Measurements from ENCODE around the gene C14orf119.
"Not testable (repeated sequence)": the region's sequence is repeated elsewhere in the genome, so short reads cannot be mapped to it uniquely, and the experiment has no call there.

The C14orf119 gene

DNA sequence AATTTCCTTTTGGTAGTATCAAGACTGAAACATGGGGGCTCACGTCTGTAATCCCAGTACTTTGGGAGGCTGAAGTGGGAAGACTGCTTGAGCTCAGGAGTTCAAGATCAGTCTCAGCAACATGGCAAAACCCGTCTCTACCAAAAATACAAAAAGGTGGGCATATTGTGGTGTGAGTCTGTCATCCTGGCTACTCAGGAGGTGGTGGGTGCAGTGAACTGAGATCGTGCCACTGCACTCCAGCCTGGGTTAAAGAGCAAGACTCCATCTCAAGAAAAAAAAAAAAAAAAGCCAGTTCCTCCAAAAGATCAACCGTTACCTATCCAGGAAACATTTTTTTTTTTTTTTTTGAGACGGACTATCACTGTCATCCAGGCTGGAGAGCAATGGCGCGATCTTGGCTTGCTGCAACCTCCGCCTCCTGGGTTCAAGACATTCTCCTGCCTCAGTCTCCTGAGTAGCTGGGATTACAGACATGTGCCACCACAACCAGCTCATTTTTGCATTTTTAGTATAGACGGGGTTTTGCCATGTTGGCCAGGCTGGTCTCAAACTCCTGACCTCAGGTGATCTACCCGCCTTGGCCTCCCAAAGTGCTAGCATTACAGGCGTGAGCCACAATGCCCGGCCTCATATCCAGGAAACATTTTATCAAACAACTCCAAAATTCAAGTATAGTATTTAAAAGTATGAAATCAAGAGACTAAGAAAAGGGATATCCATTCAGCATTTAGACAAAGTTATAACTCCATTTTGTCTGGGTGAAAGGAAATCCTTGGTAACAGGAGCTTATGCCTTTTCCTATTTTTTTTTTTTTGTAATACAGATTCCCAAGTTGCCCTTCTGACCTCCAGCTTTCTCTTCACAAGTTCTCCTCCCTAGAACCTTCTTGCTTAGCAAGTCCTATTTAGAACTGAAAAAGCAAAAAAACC is 3.7 kb upstream of the C14orf119 start:
- no peak for DNase-seq

DNA sequence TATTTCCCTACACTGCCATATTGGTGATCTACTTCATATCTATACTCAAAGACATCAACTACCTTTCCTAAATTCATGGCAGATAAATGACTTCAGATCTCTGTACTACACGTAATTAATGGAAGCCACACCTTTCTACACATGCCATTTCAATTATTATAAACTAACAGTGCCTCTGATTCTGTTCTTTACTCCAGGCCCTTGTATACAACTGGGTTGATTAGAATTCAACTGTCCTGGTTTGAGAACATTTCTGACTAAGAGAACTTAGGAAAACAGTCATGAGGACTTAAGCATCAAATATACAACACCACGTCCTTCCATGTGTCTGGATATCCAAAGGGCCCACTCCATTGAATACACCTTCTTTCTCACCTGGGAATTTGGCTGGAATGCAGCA is 2.2 kb upstream of the C14orf119 start:
- DNase-seq = no peak

DNA sequence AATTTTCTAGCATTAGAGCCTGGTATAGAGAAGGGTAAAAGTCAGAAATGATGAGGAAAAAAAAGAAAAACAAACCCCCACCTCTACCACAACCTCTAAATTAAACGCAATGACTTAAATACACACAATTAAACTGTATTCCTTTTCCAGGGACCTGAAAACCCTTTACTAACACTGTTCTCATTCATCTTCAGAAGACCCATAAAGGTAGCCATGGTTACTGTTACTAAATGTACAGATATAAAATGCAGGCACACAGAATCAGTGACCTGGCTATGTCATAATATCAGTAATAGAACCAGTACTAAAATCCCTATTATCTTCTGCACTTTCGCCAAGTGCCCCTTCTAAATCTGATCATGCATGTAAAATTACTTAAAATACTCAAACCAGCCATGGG is 1.8 kb upstream of the C14orf119 start:
- DNase-seq = no peak

DNA sequence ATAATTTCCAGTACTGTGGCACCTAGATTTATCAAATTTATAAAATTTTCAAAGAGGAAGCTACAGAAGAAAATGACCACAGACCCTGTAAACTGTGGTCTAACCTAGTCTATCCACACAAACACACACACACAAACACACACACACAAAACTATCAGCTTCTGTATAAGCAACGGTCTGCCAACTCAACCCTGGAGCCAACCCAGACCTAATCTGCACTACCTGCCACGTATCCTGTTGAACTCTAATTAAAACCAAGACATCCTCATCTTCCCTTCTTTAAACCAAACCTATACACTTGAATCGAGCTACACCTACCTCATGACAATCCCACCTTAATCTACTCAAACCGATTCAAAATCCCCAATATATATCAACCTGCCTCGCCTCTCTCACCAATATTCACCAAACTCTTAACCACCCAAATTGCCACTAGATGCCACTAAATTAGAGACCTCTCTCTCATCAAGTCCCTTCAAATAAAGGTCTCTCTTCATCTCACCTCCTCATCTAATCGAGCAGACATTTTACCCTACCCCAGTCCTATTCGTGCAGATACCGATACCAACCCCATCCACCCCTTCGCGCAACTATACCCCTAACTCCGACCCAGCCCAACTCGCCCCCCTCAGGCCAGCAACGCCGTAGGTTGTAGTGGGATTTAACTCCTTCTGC is 1.2 kb upstream of the C14orf119 start:
- DNase-seq = no peak

DNA sequence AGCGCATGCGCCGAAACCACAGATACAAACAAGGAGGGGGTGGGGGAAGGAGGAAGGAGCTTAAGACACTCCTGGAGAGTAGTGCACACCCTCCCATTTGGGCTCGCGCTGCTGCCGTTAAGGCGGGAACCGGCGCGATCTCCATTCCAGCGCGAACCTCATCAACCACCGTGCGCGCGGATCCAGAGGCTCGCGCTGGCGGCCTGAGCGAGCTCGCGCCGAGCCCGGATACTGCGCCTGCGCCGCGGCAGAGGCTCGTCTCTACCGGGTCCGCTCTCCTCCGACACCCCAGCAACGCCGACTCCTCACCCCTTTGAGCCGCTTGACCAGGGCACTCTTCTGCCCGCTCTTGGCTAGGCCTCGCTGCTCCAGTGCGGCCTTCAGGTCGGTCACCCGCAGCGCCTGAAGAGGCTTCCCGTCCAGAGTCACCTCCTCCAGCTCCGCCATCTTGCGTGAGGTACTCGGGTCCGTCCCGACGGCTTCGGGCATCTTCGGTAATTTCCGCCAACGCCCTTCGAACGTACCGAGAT is 574 bp upstream of the C14orf119 start, which contains the start of gene ACIN1:
TSS of gene ACIN1 (minus strand) at position 471 of the 530 bp plus-strand sequence. CDS start at position 447, 24 bp downstream.
- DNase-seq = peak; percentile 96

DNA sequence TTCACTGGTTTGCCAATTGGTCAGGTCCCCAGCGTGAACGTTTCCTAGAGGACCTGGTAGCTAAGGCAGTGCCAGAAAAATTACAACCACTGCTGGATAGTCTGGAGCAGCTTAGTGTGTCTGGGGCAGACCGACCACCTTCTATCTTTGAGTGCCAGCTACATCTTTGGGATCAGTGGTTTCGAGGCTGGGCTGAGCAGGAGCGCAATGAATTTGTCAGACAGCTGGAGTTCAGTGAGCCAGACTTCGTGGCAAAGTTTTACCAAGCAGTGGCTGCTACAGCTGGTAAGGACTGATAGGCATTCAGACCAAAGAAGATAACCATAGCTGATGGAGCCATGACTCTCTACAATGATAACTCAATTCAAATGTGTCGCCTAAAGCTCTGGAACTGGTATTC is 2.5 kb downstream of the C14orf119 start:
- peak; percentile 94 for DNase-seq

DNA sequence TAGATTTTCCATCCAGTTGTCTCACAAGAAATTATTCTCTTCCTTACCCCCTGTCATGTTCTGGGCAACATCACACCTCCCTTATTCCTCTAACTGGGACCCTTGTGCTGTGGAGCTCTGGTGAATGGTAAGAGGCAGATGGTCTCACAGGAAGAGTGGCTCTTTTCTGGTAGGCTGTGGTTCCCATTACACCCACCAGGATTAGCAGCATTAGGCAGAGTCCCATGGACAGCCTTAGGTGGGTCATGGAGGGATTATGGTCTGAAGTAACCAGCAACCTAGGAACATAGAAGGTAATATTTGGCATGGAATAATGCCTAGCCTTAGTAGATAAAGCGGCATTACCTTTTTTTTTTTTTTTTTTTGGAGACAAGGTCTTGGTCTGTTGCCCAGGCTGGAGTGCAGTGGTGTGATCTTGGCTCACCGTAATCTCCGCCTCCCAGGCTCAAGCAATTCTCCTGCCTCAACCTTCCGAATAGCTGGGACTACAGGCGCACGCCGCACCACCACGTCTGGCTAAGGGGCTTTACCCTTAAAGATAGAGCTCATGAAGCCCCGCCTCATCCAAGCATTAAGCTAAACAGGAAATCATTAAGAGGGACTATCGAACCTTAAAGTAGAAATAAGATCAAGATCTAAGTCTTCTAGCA is 4.0 kb downstream of the C14orf119 start:
- no peak for DNase-seq

DNA sequence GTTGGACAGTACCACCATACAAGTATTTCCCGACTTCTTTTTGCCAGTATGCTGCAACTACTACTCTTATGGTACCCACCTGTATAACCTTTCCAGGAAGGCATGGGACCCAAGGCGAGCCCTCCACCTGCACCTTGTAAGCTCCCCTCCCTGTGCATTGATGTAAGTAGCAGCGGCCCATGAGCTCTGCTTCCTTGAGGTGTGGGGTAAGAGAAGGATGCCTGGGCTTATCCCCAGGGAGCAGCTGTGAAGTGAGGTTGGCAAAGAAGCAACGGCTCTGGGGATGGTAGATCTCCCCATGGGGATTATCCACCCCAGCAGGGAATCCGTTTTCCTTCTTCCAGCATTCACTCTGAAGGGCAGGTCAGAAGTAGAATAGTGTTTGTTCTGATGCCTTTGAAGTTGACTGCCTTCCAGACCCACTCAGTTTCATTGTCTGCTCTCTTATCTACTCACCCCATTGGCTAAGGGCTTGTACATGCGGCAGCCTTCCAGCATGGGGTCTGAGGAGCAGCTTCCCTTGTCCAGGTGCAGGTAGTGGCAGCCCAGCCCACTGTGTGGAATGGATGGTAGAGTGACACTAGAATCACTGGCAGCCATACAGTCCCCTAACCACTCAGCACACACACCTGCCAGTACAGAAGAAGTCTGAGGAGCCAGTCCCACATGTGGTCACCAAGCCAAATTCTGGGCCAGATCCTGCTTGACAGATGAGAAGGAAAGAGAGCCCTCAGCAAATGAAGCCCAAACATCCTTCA is 6.1 kb downstream of the C14orf119 start:
- DNase-seq = no peak

DNA sequence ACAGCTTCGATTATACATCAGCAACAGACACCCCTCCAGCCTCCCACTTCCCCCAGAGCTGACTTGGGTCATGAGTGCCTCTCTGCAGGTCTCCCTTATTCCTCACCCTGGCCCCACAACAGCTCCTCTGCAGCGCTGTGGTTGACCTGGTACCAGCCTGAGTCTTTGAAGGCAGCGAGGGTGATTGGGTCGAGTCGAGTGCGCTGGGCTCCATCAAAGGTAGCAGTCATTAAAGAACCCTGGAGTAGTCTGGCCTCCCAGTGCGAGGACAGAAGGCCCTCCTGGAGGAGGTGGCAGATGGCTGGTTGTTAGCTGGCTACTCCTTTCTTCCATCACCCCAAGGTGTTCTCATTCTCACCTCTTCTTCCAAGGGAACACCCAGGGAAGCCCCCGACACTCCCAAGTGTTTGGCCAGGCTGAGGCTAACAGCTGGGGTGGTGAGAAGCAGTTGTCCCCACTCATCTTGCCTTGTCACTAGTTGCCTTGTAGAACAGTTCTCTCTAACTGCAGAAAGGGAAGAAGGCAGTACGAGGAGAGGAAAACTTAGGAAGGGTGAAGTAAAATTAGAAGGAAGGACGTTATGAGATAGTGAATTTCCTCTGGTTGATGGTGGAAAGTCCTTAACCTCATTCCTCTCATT is 6.8 kb downstream of the C14orf119 start:
- no peak for DNase-seq

DNA sequence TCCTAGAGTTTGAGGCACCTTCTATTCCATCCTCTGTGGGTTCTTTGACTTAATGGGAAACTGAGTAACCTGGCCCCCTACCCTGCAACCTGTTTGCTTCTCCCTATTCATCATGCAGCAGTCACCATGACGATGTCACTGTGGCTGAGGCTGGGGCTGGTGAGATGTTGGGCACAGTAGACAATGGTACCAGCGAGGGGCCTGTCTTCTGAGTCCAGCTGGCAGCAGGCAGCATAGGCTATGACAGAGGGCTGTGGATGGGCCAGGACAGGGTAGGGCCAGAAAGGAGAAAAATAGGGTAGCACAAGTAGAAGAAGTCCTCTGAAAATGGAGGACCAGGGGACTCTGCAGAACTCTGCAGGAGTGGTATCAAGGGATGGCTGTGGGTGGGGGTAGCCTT is 7.5 kb downstream of the C14orf119 start:
- no peak for DNase-seq

DNA sequence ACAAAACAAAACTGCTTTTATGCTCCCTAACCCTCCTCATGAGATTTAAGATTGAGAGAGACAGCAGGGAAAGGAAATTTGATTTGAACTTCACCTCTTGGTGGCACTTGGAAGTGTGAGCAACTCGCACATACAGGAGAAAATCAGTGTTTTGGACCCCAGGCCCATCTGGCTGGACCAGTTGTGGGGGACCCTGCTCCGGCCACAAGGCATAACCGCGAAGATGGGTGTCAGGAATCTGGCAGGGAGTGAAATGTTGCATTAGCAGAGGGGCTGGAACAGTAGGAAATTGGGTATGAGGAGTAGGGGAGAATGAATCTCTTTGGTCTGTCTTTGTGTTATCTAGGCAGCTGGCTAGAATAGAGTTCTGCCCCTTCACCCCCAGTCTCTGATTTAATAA is 8.3 kb downstream of the C14orf119 start:
- DNase-seq = no peak

DNA sequence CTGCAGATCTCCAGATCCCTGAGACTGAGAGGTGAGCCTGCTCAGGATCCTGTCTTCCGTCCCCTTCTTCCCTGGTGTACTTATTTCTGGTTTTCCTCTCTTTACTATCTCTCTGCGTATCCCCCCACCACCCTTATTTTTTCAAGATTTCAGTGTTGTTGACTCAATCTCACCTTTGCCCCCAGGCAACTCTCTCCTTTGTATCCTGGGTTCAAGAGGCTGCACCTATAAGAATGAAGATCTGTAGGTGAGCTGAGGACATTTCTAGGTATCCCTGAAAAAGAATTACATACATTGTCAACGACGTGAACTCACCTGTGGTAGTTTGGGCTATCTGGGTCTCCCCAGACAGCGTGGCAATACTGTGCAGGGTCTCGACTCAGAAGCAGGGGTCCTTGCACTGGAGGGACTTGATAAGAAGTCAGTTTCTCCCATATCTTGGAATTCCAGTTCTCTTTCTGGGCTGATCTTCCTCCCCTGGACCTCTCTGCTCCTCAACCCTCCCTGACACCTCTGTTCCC is 8.8 kb downstream of the C14orf119 start:
- no peak for DNase-seq

DNA sequence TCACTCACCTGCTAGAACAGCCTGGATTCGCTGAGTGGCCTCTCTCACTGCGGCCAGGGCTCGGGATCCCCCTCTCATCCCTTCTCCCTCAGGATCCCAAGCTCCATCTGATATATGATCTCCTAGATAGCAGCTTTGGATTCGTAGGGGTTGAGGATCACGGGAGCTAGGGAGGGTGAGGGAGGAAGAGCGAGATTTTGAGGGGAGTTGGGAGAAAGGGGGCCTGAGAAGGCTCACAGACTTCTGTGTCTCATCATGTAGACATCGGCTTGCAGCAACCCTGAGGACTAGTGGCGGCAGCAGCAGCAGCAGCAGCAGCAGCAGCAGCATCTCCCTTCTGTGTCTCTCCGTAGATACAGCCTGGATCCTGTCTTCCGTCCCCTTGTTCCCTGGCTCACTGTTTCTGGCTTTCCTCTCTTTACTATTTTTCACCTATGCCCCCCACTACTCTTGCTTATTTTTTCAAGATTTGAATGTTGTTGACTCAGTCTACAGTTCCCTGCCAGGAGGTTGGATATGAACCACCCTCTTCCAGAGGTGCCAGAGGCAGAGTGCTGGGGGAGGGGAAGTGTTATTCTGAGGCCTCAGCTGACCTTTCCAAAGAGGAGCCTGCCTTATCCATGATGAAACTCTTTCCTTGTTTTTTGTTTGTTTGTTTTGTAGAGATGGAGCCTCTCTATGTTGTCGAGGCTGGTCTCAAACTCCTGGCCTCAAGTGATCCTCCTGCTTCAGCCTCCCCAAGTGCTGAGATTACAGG is 9.5 kb downstream of the C14orf119 start, which contains the start of gene CIROP:
TSS of gene CIROP (minus strand) at position 399 of the 757 bp plus-strand sequence. CDS start at position 330, 69 bp downstream.
- no peak for DNase-seq

DNA sequence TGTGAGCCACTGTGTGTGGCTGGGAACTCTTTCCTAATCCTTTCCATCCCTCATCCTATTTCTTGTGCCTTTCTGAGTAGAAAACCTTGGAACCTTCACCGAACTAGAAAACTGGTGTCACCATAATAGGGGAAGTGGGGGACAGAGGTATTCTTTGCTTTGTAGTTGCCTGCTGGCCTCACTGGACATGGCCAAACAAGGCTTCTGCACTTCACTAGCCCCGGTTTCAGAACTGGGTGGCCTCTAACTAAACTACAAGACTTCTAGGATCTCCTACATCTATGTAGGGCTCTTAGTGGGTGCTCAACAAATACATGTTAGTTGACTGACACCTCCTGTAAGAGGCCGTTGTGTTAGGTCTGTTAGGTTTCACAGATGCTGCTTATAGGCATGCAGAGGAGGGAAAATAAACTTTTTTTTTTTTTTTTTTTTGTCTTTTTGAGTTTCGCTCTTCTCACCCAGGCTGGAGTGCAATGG is 10.1 kb downstream of the C14orf119 start:
- DNase-seq = no peak

DNA sequence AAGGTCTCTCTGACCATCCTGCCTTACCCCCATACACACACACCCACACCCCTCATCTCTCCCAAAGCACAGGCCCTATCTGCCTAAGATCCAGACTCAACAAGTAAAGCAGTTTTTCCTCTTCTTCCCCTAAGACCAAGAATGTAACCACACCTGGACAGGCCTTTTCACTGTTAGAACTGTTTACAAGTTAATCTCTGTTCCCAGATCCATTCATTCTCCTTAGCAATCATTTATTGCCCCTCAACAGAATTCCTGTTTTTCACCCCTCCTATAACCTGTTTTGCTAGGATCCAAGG is 11.4 kb downstream of the C14orf119 start:
- no peak for DNase-seq

DNA sequence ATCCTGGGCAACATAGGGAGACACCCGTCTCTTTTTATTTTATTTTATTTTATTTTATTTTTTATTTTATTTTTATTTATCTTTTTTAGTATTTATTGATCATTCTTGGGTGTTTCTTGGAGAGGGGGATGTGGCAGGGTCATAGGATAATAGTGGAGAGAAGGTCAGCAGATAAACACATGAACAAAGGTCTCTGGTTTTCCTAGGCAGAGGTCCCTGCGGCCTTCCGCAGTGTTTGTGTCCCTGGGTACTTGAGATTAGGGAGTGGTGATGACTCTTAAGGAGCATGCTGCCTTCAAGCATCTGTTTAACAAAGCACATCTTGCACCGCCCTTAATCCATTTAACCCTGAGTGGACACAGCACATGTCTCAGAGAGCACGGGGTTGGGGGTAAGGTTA is 12.3 kb downstream of the C14orf119 start:
- not testable (repeated sequence) for DNase-seq

DNA sequence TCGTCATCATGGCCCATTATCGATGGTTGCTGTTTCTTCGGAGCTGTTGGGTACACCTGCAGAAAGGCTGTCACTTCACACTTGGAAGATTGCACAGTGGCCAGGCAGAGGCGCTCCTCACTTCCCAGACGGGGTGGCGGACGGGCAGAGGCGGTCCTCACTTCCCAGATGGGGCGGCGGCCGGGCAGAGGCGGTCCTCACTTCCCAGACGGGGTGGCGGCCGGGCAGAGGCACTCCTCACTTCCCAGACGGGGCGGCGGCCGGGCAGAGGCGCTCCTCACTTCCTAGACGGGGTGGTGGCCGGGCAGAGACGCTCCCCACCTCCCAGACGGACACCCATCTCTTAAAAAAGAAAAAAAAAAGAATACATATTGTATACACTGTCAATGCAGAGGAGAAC is 12.9 kb downstream of the C14orf119 start:
- not testable (repeated sequence) for DNase-seq

DNA sequence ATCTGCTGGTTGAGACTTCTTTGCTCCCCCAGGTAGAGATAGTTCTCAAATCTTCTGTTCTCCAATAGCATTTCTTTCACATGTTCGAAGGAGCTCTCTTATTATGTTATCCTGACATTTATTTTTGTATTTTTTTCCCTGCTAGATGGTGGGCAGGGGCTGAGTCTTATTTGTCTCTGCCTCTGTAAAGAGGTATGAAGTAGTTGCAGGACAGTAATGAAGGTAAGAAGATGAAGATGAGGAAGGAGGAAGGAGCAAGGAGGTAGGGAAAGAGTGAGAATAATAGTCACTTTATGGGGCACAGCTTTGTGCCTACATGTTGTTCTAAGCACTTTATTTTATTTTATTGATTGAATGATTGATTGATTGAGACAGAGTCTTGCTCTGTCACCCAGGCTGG is 14.5 kb downstream of the C14orf119 start:
- DNase-seq = no peak

DNA sequence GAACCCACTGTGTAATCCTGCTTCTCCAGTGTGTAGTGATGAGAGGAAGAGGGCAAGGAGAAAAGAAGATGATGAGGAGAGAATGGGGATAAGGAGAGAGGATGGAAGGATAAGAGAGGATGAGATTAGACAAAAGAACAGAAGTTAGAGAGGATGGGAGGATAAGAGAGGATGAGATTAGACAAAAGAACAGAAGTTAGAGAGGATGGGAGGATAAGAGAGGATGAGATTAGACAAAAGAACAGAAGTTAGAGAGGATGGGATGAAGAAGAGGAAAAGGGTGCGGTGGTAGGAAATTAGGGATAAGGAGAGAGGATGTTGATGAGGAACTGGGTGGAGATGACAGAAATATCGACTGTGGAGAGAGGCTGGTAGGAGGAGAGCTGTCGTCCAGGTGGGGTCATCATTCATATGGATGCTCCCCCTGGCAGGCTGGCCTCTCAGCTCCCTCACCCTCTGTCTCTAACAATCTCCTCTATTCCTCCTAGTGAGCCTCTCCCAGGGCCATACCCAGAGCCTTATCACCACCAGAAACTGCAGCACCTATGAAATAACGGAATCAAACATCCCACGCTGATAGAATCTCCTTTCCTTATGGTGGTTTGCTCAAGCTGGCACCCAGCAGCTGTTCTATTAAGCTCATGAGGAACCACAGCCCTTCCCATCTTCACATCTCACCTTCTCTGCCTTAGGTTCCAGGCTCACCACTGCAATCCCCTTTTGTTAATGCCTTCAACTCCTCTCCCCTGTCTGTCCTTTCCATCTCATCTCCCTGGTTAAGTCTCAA is 15.5 kb downstream of the C14orf119 start:
- peak; percentile 63 for DNase-seq

Data from hematopoietic multipotent progenitor cell treated with erythropoietin and hydrocortisone succinate and interleukin-3 and kit ligand, for 6 days (in vitro differentiated cells).